OCI-LY1 (cell line): Measurements from ENCODE around the gene RABGEF1.
"Not testable (repeated sequence)": the region's sequence is repeated elsewhere in the genome, so short reads cannot be mapped to it uniquely, and the experiment has no call there.

ENCODE experiments used
- CTCF ChIP-seq: fragments of 200-600 bp; sonication (generic), shearing (Covaris generic); IDR thresholded peaks from 2 replicates; pipeline ENCODE4 v1.5.1; 2017; ENCODE audit warnings: mild to moderate bottlenecking, antibody characterized with exemption, low read length, moderate library complexity, mixed read lengths
- EZH2 ChIP-seq: fragments of 200-600 bp; sonication (generic), shearing (Covaris generic); IDR thresholded peaks from 2 replicates; pipeline ENCODE4 v1.8.0; 2017; ENCODE audit warnings: borderline replicate concordance, mixed run types, mild to moderate bottlenecking, antibody characterized with exemption, low read length, moderate library complexity, mixed read lengths

- not testable (repeated sequence) for TF ChIP-seq CTCF, EZH2
These were observed 76.8 kb downstream of the RABGEF1 start for GRCh38 chr7:66817208-66817795.
